Measurements from ENCODE around the gene IDH3B. TPM values are rescaled to one million over a fixed set of nuclear protein-coding genes. Genes with fewer than 3 reads are reported as not detected.

IDH3B gene
- total and polyA plus RNA-seq, 2 of the 13 experiments (the other 11 are each of a cell fraction or from before 2014, with no cell fraction given), result 215 to 254 TPM

DNA sequence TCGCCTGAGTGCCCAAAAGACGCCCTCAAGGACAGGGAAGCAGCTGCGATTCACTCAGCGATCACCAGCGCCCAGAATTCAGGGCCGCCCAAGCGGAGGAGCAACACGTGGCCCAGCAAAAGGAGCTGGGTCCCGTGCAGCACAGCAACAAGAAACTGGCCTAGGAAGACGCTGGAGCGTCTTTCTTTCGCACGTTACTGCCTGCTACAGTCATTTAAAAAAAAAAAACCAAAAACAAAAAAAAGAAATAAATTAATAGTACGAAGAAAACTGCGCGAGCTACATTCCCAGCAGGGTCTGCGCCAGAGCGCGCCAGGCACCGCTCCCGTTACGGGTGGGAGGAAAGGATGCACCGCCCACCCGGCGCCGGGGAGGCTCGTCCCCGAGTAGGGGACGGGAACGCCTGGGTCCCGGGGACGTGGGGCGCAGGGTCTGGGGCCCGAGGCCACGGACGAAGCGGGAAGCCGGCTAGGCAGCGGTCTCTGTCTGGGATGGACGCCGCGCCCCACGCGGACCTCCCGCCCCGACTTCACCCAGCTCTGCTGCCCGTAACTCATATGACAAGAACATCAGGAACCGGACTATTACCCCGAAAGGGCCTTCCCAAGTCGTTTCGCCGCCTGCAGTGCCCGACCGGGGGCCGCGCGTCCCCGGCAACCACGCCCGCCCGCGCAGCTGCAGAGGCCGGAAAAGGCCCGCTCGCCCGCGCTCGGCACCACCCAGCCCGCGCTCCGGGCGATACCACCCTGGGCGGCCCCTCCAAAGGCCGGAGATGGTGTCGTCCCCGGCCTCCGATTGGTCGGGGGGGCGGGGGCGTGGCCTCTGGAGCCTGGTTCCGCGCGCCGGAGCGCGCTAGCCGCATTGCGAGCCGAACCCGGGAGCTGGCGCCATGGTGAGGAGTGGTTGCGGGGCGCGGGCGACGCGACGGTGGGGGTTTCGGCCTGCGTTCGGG is 12.0 kb downstream of the IDH3B start, which contains the start of gene NOP56 (continued):
- TF ChIP-seq HNRNPK (IDR thresholded peaks at IDR 0.05; ENCODE audit: low read depth, low read length, poor library complexity, severe bottlenecking) (peak; percentile 93), ZNF670 (CRISPR knock-in tag; IDR thresholded peaks at IDR 0.05; ENCODE audit: borderline replicate concordance) (peak; percentile 90), ZFP36L1 (CRISPR knock-in tag; IDR thresholded peaks at IDR 0.05) (0 out of 2 replicates have a peak, but pooled peaks have one; percentile 40), HDAC6 (IDR thresholded peaks at IDR 0.05; ENCODE audit: low read depth, low read length) (no peak), ZFP62 (CRISPR knock-in tag; IDR thresholded peaks at IDR 0.05) (no peak), RBM22 (optimal IDR thresholded peaks at IDR 0.05; ENCODE audit: low read length) (no peak), ZNF552 (CRISPR knock-in tag; IDR thresholded peaks at IDR 0.05; ENCODE audit: borderline replicate concordance) (peak; percentile 36; the same call in 1 of the 2 replicates), TEAD2 (CRISPR knock-in tag; IDR thresholded peaks at IDR 0.05) (no peak), CBX5 (CRISPR knock-in tag; IDR thresholded peaks at IDR 0.05; ENCODE audit: borderline replicate concordance) (peak; percentile 81; the same call in 1 of the 2 replicates), ZNF225 (CRISPR knock-in tag; IDR thresholded peaks at IDR 0.05) (peak; percentile 85; the same call in 1 of the 2 replicates), ZNF577 (CRISPR knock-in tag; IDR thresholded peaks at IDR 0.05; ENCODE audit: borderline replicate concordance, low read depth) (peak; percentile 98), ZNF678 (CRISPR knock-in tag; IDR thresholded peaks at IDR 0.05) (peak; percentile 99), ZNF143 (CRISPR knock-in tag; IDR thresholded peaks at IDR 0.05) (0 out of 2 replicates have a peak, but pooled peaks have one; percentile 50), ZNF382 (CRISPR knock-in tag; IDR thresholded peaks at IDR 0.05; ENCODE audit: borderline replicate concordance) (no peak), ZNF136 (CRISPR knock-in tag; IDR thresholded peaks at IDR 0.05; ENCODE audit: low read depth) (peak; percentile 89), KDM6A (CRISPR knock-in tag; IDR thresholded peaks at IDR 0.05; ENCODE audit: low read depth) (peak; percentile 13; the same call in 1 of the 2 replicates), SRF (IDR thresholded peaks at IDR 0.05; ENCODE audit: low read depth, low read length) (peak; percentile 58; the same call in 1 of the 2 replicates), REPIN1 (CRISPR knock-in tag; IDR thresholded peaks at IDR 0.05; ENCODE audit: borderline replicate concordance, low read depth) (peak; percentile 90), ZNF703 (CRISPR knock-in tag; IDR thresholded peaks at IDR 0.05; ENCODE audit: borderline replicate concordance) (peak; percentile 94; the same call in 1 of the 2 replicates), RFX3 (CRISPR knock-in tag; IDR thresholded peaks at IDR 0.05) (no peak)
- TF ChIP-seq, protein P1, sequence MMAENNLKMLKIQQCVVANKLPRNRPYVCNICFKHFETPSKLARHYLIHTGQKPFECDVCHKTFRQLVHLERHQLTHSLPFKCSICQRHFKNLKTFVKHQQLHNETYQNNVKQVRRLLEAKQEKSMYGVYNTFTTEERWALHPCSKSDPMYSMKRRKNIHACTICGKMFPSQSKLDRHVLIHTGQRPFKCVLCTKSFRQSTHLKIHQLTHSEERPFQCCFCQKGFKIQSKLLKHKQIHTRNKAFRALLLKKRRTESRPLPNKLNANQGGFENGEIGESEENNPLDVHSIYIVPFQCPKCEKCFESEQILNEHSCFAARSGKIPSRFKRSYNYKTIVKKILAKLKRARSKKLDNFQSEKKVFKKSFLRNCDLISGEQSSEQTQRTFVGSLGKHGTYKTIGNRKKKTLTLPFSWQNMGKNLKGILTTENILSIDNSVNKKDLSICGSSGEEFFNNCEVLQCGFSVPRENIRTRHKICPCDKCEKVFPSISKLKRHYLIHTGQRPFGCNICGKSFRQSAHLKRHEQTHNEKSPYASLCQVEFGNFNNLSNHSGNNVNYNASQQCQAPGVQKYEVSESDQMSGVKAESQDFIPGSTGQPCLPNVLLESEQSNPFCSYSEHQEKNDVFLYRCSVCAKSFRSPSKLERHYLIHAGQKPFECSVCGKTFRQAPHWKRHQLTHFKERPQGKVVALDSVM (CRISPR knock-in tag; IDR thresholded peaks at IDR 0.05), result peak; percentile 89
- TF ChIP-seq, protein P2, sequence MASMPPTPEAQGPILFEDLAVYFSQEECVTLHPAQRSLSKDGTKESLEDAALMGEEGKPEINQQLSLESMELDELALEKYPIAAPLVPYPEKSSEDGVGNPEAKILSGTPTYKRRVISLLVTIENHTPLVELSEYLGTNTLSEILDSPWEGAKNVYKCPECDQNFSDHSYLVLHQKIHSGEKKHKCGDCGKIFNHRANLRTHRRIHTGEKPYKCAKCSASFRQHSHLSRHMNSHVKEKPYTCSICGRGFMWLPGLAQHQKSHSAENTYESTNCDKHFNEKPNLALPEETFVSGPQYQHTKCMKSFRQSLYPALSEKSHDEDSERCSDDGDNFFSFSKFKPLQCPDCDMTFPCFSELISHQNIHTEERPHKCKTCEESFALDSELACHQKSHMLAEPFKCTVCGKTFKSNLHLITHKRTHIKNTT (CRISPR knock-in tag; IDR thresholded peaks at IDR 0.05), result peak; percentile 27; the same call in 1 of the 2 replicates
- TF ChIP-seq, protein P3, sequence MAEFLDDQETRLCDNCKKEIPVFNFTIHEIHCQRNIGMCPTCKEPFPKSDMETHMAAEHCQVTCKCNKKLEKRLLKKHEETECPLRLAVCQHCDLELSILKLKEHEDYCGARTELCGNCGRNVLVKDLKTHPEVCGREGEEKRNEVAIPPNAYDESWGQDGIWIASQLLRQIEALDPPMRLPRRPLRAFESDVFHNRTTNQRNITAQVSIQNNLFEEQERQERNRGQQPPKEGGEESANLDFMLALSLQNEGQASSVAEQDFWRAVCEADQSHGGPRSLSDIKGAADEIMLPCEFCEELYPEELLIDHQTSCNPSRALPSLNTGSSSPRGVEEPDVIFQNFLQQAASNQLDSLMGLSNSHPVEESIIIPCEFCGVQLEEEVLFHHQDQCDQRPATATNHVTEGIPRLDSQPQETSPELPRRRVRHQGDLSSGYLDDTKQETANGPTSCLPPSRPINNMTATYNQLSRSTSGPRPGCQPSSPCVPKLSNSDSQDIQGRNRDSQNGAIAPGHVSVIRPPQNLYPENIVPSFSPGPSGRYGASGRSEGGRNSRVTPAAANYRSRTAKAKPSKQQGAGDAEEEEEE (CRISPR knock-in tag; IDR thresholded peaks at IDR 0.05; ENCODE audit: borderline replicate concordance), result no peak; the same call in 1 of the 2 replicates

All from HepG2 (cell line).